ENCODE results near the gene PRKG1. TPM values are rescaled to one million over a fixed set of nuclear protein-coding genes. Genes with fewer than 3 reads are reported as not detected.

Gene PRKG1
- total and polyA plus RNA-seq, 2 donors (not counting 1 experiment from before 2014, with no cell fraction given): 45.8 to 71.8 TPM

- Histone ChIP-seq H3K4me2 (ENCODE audit: extremely low read depth, insufficient read depth, low read length) (no peak overlapping the region), H3K9me3 (ENCODE audit: control insufficient read depth, insufficient read depth, low read depth, low read length) (no peaks in the 10 kb centered on the region), H2AFZ (ENCODE audit: low read length) (no peak overlapping the region), H3K4me1 (ENCODE audit: control insufficient read depth, extremely low read depth, insufficient read depth, low read length) (peaks cover 2% of the 10 kb centered on the region), H4K20me1 (ENCODE audit: control insufficient read depth, extremely low read depth, insufficient read depth, low read length) (no peaks in the 10 kb centered on the region), H3K9ac (ENCODE audit: insufficient read depth, low read length) (no peak overlapping the region), H3K36me3 (ENCODE audit: control insufficient read depth, insufficient read depth, low read length) (no peaks in the 10 kb centered on the region), H3K27ac (ENCODE audit: insufficient read depth, low read length) (no peak overlapping the region), H3K79me2 (ENCODE audit: control insufficient read depth, insufficient read depth, low read length) (no peaks in the 10 kb centered on the region), H3K27me3 (ENCODE audit: control insufficient read depth, insufficient read depth, low read length) (no peaks in the 10 kb centered on the region), H3K4me3 (replicated peaks in 1 of 4; ENCODE audit: control extremely low read depth in 1 of 4, insufficient read depth in 1 of 4, low read depth in 3 of 4, low read length in 4 of 4) (no peak overlapping the region)
- no peak for TF ChIP-seq EZH2 (IDR thresholded peaks at IDR 0.05; ENCODE audit: low read length, missing control alignments)
- TF ChIP-seq, protein P1, sequence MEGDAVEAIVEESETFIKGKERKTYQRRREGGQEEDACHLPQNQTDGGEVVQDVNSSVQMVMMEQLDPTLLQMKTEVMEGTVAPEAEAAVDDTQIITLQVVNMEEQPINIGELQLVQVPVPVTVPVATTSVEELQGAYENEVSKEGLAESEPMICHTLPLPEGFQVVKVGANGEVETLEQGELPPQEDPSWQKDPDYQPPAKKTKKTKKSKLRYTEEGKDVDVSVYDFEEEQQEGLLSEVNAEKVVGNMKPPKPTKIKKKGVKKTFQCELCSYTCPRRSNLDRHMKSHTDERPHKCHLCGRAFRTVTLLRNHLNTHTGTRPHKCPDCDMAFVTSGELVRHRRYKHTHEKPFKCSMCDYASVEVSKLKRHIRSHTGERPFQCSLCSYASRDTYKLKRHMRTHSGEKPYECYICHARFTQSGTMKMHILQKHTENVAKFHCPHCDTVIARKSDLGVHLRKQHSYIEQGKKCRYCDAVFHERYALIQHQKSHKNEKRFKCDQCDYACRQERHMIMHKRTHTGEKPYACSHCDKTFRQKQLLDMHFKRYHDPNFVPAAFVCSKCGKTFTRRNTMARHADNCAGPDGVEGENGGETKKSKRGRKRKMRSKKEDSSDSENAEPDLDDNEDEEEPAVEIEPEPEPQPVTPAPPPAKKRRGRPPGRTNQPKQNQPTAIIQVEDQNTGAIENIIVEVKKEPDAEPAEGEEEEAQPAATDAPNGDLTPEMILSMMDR (conservative IDR thresholded peaks at IDR 0.05 in 1 of 2, IDR thresholded peaks at IDR 0.05 in 1 of 2; ENCODE audit: low read depth in 1 of 2, low read length in 2 of 2): no peak
- DNase-seq (ENCODE audit: low read depth in 2 of 2): no peak
Measured at GRCh38 chr10:51423121-51423452, 348.8 kb downstream of the PRKG1 start.

- Histone ChIP-seq H4K20me1 (ENCODE audit: control insufficient read depth, extremely low read depth, insufficient read depth, low read length) (no peaks in the 10 kb centered on the region), H3K27me3 (ENCODE audit: control insufficient read depth, insufficient read depth, low read length) (no peaks in the 10 kb centered on the region), H2AFZ (ENCODE audit: low read length) (no peak overlapping the region), H3K4me3 (replicated peaks in 1 of 4; ENCODE audit: control extremely low read depth in 1 of 4, insufficient read depth in 1 of 4, low read depth in 3 of 4, low read length in 4 of 4) (no peak overlapping the region), H3K4me1 (ENCODE audit: control insufficient read depth, extremely low read depth, insufficient read depth, low read length) (peaks cover 2% of the 10 kb centered on the region), H3K9me3 (ENCODE audit: control insufficient read depth, insufficient read depth, low read depth, low read length) (no peaks in the 10 kb centered on the region), H3K9ac (ENCODE audit: insufficient read depth, low read length) (no peak overlapping the region), H3K4me2 (ENCODE audit: extremely low read depth, insufficient read depth, low read length) (no peak overlapping the region), H3K27ac (ENCODE audit: insufficient read depth, low read length) (no peak overlapping the region), H3K36me3 (ENCODE audit: control insufficient read depth, insufficient read depth, low read length) (no peaks in the 10 kb centered on the region), H3K79me2 (ENCODE audit: control insufficient read depth, insufficient read depth, low read length) (no peaks in the 10 kb centered on the region)
- TF ChIP-seq, protein P1 (conservative IDR thresholded peaks at IDR 0.05 in 1 of 2, IDR thresholded peaks at IDR 0.05 in 1 of 2; ENCODE audit: low read depth in 1 of 2, low read length in 2 of 2): no peak
- no peak for TF ChIP-seq EZH2 (IDR thresholded peaks at IDR 0.05; ENCODE audit: low read length, missing control alignments)
- peak; percentile 20 to 64 for DNase-seq (ENCODE audit: low read depth in 2 of 2)
Measured at GRCh38 chr10:51425431-51425830, 351.1 kb downstream of the PRKG1 start.

DNA sequence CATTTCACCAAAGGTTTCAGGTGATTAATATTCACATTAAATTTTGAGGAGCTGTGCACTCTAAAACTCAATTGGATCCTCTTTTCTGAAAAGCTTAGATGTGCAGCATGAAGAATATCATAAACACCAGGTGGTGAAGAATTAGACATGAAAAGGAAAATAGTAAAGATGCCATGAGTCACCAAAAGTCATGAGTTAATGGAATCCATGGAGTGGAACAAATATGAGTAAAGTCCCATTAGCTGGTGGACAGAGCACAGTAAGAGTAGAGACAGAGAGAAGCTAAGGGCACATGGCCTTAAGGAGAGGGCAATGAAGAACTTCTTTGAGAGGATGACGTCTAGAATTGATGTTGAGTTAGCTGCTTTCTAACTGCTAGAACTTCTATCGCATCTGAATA lies 353.5 kb downstream of the PRKG1 start:
- no peak overlapping the region for H2AFZ ChIP-seq (ENCODE audit: low read length)
- TF ChIP-seq, protein P1 (conservative IDR thresholded peaks at IDR 0.05 in 1 of 2, IDR thresholded peaks at IDR 0.05 in 1 of 2; ENCODE audit: low read depth in 1 of 2, low read length in 2 of 2): no peak
- no peak for TF ChIP-seq EZH2 (IDR thresholded peaks at IDR 0.05; ENCODE audit: low read length, missing control alignments)

More for the DNA sequence above, 353.5 kb downstream of the PRKG1 start:
- no peak overlapping the region for H3K27ac ChIP-seq (ENCODE audit: insufficient read depth, low read length)
- H3K36me3 ChIP-seq (ENCODE audit: control insufficient read depth, insufficient read depth, low read length): no peaks in the 10 kb centered on the region
- no peaks in the 10 kb centered on the region for H4K20me1 ChIP-seq (ENCODE audit: control insufficient read depth, extremely low read depth, insufficient read depth, low read length)
- no peaks in the 10 kb centered on the region for H3K9me3 ChIP-seq (ENCODE audit: control insufficient read depth, insufficient read depth, low read depth, low read length)
- DNase-seq (ENCODE audit: low read depth in 2 of 2): no peak
- H3K4me1 ChIP-seq (ENCODE audit: control insufficient read depth, extremely low read depth, insufficient read depth, low read length): no peaks in the 10 kb centered on the region
- H3K4me3 ChIP-seq (replicated peaks in 1 of 4; ENCODE audit: control extremely low read depth in 1 of 4, insufficient read depth in 1 of 4, low read depth in 3 of 4, low read length in 4 of 4): no peak overlapping the region
- H3K27me3 ChIP-seq (ENCODE audit: control insufficient read depth, insufficient read depth, low read length): no peaks in the 10 kb centered on the region
- H3K79me2 ChIP-seq (ENCODE audit: control insufficient read depth, insufficient read depth, low read length): no peaks in the 10 kb centered on the region
- H3K4me2 ChIP-seq (ENCODE audit: extremely low read depth, insufficient read depth, low read length): no peak overlapping the region
- H3K9ac ChIP-seq (ENCODE audit: insufficient read depth, low read length): no peak overlapping the region
